GM19193 (cell line): ENCODE measurements around the gene PARD3B.

ENCODE experiments used
- POLR2A ChIP-seq: IDR thresholded peaks from 4 replicates; pipeline ENCODE4 v1.6.1; 2011; ENCODE audit not compliant: insufficient read depth, insufficient read length; ENCODE audit errors: extremely low read depth

PARD3B gene

GRCh38 chr2:205188239-205189138 lies 643.2 kb downstream of the PARD3B start:
- no peak for TF ChIP-seq POLR2A

DNA sequence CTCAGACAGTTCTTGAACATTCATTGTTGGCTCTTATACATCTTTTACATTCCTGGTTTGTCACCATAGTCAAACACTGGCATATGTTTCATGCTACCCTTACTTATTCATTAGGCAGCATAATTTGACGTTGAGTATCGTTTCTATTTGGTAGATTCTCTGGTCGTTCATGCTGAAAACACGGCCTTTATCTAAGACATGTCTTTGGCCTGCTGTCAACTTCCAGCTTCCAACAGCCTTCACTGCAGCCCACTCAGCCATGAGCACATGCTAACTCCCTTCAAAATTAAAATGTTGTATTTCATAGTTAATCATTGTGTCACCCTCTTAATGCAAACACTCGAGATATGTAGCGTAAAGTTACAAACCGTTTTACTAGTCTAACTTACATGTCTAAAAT lies 644.0 kb downstream of the PARD3B start:
- TF ChIP-seq POLR2A, result no peak

DNA sequence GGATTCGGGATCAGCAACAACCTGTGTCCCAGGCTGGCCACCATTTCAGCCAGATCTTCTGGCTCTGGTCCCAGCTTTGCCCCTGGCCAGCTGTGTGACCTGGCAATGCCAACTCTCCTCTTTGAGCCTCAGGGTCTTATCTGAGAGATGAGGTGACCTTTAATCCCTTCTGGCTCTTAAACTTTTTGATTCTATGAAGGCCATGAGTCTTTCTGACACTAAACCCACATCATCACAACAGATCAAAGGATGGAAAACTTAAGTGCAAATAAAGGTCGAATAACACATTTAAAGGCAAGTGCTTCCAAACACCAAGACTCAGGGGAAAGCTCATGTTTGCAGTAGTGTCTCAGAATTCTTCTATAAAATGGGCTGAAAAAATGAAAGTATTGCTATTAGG lies 645.3 kb downstream of the PARD3B start:
- no peak for TF ChIP-seq POLR2A

- no peak for TF ChIP-seq POLR2A
These were observed 648.0 kb downstream of the PARD3B start for GRCh38 chr2:205193125-205193835.

DNA sequence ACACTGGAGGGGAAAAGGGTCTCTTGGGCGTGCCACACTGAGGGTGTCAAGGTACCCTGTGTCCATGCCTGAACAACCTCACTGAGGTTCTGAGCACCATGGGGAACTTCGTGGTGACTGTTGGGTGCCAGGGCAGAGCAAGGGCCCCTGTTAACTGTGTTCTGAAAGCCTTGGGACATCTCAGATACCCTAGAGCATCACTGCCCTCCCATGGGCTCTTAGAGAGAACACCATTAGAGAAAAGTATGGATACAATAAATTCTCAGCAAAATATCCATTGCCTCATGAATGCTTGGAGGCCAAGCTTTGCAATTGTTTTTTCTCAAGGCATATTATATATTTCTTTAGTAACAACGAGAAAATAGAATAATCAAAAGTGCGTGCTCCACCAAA lies 648.6 kb downstream of the PARD3B start:
- no peak for TF ChIP-seq POLR2A

- no peak for TF ChIP-seq POLR2A
These were observed 652.3 kb downstream of the PARD3B start for GRCh38 chr2:205197468-205198139.

DNA sequence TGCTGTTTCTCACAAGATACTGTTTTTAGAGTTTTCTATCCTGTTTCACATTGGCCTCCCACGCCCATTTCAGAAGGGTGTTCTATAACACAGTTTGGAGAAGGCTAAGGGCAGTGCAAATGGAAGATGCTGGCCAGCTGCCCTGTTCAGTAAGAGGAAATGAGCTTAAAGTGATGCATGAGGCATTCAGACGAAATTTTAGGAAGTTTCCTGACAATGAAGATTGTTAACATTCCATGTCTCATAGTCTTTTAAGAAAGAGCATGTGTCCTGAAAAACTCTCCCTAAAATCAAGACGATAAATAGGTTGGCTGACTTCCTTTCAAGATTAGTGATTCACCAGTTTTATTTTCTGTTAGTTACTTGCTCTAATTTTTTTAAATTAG lies 652.9 kb downstream of the PARD3B start:
- TF ChIP-seq POLR2A, result no peak

DNA sequence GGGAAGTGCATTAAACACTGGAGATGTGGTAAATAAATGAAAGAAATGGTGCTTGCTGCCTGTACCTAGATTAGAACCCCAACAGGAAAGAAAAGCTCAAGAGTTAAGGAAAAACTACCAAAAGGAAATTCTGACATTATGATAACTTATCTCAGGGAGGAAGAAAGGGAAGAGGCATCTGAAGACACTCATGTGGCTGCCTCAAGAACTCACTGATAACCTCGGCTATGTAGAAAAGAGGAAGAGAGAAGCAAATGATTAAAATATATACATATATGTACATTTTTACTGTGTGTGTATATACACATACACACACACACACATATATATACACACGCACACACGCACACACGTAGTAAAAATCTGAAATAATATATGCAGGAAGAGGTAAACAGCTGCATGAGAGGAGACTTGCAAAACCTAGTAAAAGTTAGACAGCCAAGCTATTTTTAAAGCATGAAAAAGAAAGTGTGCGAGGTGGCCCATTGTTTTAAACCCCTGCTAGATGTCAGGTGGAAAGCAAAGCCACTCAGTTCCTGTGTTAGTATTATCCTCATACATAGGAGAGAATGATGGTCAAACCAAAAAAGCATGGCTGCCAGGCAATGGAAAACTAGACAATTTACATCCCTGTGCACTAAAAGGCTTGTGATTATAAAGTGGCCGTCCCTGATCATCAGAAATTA lies 654.0 kb downstream of the PARD3B start:
- no peak for TF ChIP-seq POLR2A

DNA sequence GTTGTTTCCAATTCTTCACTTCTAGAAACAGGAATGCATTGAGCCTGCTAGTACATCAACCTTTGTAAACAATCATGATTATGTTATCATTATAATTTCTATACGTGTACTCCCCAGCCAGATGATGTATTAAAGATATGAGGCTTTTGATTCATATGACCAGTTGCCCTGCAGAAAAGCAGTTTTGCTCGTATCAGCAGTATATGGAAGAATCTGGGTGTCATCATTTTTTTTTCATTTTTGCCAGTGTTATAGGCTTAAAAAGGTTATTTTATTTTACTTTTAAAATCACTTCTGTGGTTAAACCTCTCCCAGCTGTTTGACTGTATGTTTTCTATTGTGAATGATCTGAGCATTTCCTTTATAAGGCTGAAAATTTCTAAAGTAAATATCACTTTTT lies 665.2 kb downstream of the PARD3B start:
- no peak for TF ChIP-seq POLR2A

GRCh38 chr2:205212357-205212756 lies 667.1 kb downstream of the PARD3B start:
- no peak for TF ChIP-seq POLR2A

DNA sequence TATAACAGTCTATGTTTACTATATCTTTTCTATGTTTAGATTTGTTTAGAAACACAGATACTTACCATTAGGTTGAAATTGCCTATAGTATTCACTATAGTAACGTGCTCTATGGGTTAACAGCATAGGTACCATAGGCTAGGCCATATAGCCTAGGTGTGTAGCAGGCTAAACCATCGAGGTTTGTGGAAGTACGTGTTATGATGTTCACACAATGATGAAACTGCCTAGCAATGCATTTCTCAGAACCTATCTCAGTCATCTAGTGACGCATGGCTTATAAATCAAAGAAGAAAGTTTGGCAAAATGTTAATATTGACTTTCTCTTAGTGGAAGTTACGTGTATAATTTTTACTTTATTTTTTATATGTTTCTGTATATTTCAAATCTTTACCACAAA lies 670.8 kb downstream of the PARD3B start:
- TF ChIP-seq POLR2A, result no peak

DNA sequence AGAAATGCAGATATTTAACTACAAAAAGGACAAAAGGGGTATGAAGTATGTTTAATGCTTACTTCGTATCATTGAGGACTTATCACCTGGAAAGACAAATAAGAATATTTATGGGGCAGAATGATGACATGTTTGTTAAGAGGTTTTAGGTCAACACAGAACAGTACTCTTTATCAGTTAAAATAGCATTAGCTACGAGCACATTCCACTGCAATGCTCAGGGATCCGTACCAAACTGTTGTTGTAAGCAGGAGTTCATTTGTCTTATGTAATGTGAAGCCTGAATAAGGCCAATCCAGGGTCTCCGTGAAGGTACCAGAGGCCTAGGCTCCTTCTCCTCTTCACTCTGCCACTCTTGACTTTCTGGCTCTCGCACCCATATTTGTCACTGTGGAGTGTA lies 671.3 kb downstream of the PARD3B start:
- no peak for TF ChIP-seq POLR2A

- TF ChIP-seq POLR2A, result no peak
These were observed 671.7 kb downstream of the PARD3B start for GRCh38 chr2:205217004-205217403.

DNA sequence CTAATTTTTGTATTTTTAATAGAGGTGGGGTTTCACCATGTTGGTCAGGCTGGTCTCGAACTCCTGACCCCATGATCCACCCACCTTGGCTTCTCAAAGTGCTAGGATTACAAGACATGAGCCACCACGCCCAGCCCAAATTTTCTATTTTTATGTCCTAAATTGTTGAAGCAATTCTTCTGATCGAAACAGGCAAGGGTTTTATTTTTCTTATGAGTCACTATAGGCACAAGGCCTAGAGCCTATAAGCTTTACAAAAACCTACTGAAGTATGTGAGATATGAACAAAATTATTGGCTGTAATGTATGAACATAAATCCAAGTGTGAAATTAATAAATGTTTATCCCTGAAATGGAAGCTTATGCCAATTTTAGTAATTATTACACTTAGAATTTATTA lies 672.8 kb downstream of the PARD3B start:
- TF ChIP-seq POLR2A, result no peak

DNA sequence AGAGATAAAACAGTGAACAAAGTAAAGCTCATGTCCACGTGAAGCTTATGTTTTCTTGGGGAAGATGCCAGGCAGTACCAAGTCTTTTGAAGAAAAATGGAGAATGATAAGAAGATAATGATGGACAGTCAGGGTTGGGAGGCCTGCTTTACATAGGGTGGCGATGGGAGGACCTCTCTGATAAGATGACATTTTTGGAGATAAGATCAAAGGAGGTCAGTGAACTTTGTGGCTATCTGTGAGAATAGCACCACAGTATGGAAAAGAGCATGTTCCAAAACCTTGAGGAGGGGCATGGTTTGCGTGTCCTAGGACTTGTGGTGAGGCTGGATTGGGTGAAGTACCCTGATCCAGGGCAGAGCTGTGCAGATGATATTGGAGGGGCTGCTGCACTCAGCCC lies 675.3 kb downstream of the PARD3B start:
- no peak for TF ChIP-seq POLR2A
